B cell (primary cell): ENCODE measurements around the gene FBXO15.

Experiments
- CTCF ChIP-seq: fragments of 200-600 bp; IDR thresholded peaks from one replicate; pipeline ENCODE4 v1.8.0; 2022; ENCODE audit warnings: antibody characterized with exemption, mild to moderate bottlenecking
- EZH2 ChIP-seq: IDR thresholded peaks from 2 replicates; pipeline ENCODE4 v1.6.1; 2012; ENCODE audit warnings: borderline replicate concordance, low read depth, mild to moderate bottlenecking, moderate library complexity, low read length; ENCODE audit not compliant: insufficient read depth, poor library complexity, severe bottlenecking

GRCh38 chr18:74074668-74075564 is 72.7 kb downstream of the FBXO15 start:
- TF ChIP-seq CTCF, result no peak
- TF ChIP-seq EZH2, result no peak
